Mammary microvascular endothelial cell (primary cell): ENCODE measurements around the gene RAMAC. TPM values are rescaled to one million over a fixed set of nuclear protein-coding genes. Genes with fewer than 3 reads are reported as not detected.

Experiments
- total RNA-seq: library from RNA; depleted of rRNA; stranded (reverse); fragments of >200 nt; gene quantifications from 2 replicates; pipeline ENCODE4 v1.2.3, GENCODE V29; 2015

RAMAC gene
- 15.9 and 18.7 TPM in 2 replicates for total RNA-seq

GRCh38 chr15:82985688-82986441 is at the start of gene RAMAC:
TSS of gene RAMAC (plus strand) at chr15:82986210. CDS start at chr15:82989019, 2,809 bp downstream.

GRCh38 chr15:82952158-82953081 is 33.6 kb upstream of the RAMAC start, which contains the start of gene HOMER2:
TSS of gene HOMER2 (minus strand) at chr15:82952720. CDS start at chr15:82952535, 185 bp downstream.

GRCh38 chr15:83011271-83012075 is 25.5 kb downstream of the RAMAC start, which contains the start of gene C15orf40:
TSS of gene C15orf40 (minus strand) at chr15:83011639. CDS start at chr15:83011607, 32 bp downstream.

Other genes with a start within 250 kb of the RAMAC start
- not detected in 2 replicates for gene FSD2, start 180.1 kb upstream of the RAMAC start, total RNA-seq
- 5.1 and 5.5 TPM in 2 replicates for gene WHAMM, start 176.6 kb upstream of the RAMAC start, total RNA-seq
- gene HOMER2, start 33.5 kb upstream of the RAMAC start, total RNA-seq, result under 0.01 TPM in 1 of 2 replicates, not detected in the other
- 18.8 and 19.0 TPM in 2 replicates for gene C15orf40, start 25.4 kb downstream of the RAMAC start, total RNA-seq
- gene BTBD1, start 81.0 kb downstream of the RAMAC start, total RNA-seq, result 93.1 and 97.9 TPM in 2 replicates
- gene TM6SF1, start 121.4 kb downstream of the RAMAC start, total RNA-seq, result 20.3 and 24.1 TPM in 2 replicates
- 56.0 and 65.7 TPM in 2 replicates for gene HDGFL3, start 221.6 kb downstream of the RAMAC start, total RNA-seq